ENCODE data around the gene CHPT1. TPM values are rescaled to one million over a fixed set of nuclear protein-coding genes. Genes with fewer than 3 reads are reported as not detected.

The CHPT1 gene
- polyA plus RNA-seq, 2 donors: 19.1 to 21.9 TPM

DNA sequence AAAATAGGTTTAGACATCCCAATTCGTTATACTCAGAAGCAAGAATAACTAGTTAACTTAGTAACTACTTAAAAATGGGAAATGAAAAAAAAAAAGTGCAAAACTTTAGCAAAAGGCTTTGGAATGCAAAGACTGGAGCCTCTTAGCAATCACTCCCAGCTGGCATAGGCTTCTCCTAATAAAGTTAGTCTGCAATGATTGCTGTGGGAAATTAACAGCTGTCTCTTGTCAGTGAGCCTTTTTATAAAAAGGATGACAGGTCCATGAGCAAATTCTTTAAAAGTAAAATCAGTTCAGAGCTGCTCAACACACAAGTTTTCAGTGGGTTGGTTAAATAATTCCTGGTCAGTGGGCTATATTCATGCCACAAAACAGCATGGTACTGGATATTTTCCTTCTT, 49.2 kb downstream of the CHPT1 start:
- H3K4me1 ChIP-seq (ENCODE audit: control insufficient read depth in 2 of 2, insufficient read depth in 2 of 2, low read length in 1 of 2): no peaks in the 10 kb centered on the region
- H3K9me3 ChIP-seq (ENCODE audit: control insufficient read depth in 2 of 2, insufficient read depth in 1 of 2, low read depth in 1 of 2, low read length in 1 of 2): no peaks in the 10 kb centered on the region
- peaks cover 14 to 16% of the 10 kb centered on the region in 2 donors for H3K36me3 ChIP-seq (ENCODE audit: control insufficient read depth in 2 of 2, insufficient read depth in 2 of 2, low read length in 1 of 2)
- H3K4me3 ChIP-seq (ENCODE audit: low read depth in 1 of 2, low read length in 2 of 2): no peak overlapping the region
- no peaks in the 10 kb centered on the region for H3K27me3 ChIP-seq (ENCODE audit: control insufficient read depth in 1 of 2, insufficient read depth in 2 of 2, low read length in 2 of 2)
- 74 to 88% methylated on average over 1 of the region's 1 CpG for WGBS, 2 donors
- H3K27ac ChIP-seq (ENCODE audit: low read depth in 2 of 2, low read length in 1 of 2): no peak overlapping the region

DNA sequence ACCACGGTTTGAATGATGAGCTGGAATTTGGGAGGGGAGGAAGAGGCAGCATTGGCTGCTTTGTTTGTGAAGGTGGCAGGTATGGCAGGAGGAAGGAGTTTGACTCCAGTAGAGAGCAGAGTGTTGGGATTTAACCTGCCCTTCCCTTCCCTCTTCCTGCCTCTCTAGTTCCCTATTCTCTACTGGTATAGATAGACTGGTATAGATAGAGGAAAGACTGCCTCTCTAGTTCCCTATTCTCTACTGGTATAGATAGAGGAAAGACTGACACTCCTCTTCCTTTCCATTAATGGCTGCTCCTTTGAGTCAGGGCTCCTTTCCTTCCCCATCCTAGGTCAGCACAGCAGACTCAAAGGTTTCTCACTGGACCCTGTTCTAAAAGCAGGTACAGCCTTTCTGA, 50.3 kb downstream of the CHPT1 start:
- Histone ChIP-seq H3K4me3 (ENCODE audit: low read depth in 1 of 2, low read length in 2 of 2) (no peak overlapping the region), H3K4me1 (ENCODE audit: control insufficient read depth in 2 of 2, insufficient read depth in 2 of 2, low read length in 1 of 2) (no peaks in the 10 kb centered on the region), H3K27ac (ENCODE audit: low read depth in 2 of 2, low read length in 1 of 2) (no peak overlapping the region), H3K36me3 (ENCODE audit: control insufficient read depth in 2 of 2, insufficient read depth in 2 of 2, low read length in 1 of 2) (peaks cover 14 to 16% of the 10 kb centered on the region in 2 donors), H3K9me3 (ENCODE audit: control insufficient read depth in 2 of 2, insufficient read depth in 1 of 2, low read depth in 1 of 2, low read length in 1 of 2) (no peaks in the 10 kb centered on the region), H3K27me3 (ENCODE audit: control insufficient read depth in 1 of 2, insufficient read depth in 2 of 2, low read length in 2 of 2) (no peaks in the 10 kb centered on the region)
- WGBS, 2 donors: 64 to 72% methylated on average over 1 of the region's 1 CpG

DNA sequence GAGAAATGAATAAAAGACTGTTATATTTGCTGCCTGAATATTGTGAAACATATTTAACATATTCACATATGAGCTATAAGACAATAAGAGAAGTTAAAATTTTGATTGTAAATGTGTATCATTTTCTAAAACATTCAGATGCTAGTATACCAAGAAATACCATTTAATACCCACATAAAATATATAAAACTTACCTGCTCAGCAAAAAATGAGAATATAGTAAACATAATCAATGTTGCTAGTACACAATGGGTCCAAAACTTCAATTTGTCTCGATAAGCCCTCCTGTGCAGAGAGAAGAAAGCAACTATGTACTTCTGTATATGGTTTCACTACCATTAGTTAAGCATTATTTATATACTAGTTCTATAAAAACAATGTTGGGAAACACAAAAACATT, 51.5 kb downstream of the CHPT1 start:
- Histone ChIP-seq H3K27me3 (ENCODE audit: control insufficient read depth in 1 of 2, insufficient read depth in 2 of 2, low read length in 2 of 2) (no peaks in the 10 kb centered on the region), H3K4me3 (ENCODE audit: low read depth in 1 of 2, low read length in 2 of 2) (no peak overlapping the region), H3K4me1 (ENCODE audit: control insufficient read depth in 2 of 2, insufficient read depth in 2 of 2, low read length in 1 of 2) (no peaks in the 10 kb centered on the region), H3K9me3 (ENCODE audit: control insufficient read depth in 2 of 2, insufficient read depth in 1 of 2, low read depth in 1 of 2, low read length in 1 of 2) (no peaks in the 10 kb centered on the region), H3K36me3 (ENCODE audit: control insufficient read depth in 2 of 2, insufficient read depth in 2 of 2, low read length in 1 of 2) (peaks cover 10 to 14% of the 10 kb centered on the region in 2 donors), H3K27ac (ENCODE audit: low read depth in 2 of 2, low read length in 1 of 2) (no peak overlapping the region)
- WGBS, 2 donors: 94 to 98% methylated on average over 1 of the region's 1 CpG

DNA sequence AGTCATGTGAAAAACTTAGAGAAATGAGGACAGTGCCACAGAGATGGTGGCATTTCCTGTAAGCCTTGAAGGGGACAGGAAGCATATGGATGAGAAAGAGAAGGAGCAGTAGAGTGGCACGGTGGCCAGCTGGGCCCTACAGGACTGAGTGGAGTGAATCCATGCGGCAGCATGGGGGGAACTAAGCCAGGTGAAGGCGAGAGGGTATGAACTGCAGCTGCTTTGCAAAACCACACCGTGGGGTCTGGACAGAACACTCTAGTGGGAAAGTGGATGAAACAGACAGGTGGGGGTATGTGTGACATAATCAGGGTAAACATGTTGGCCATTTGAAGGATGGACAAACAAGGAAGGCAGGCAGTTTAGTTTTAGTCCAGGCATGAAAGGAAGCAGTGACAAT, 52.2 kb downstream of the CHPT1 start:
- Histone ChIP-seq H3K4me1 (ENCODE audit: control insufficient read depth in 2 of 2, insufficient read depth in 2 of 2, low read length in 1 of 2) (no peaks in the 10 kb centered on the region), H3K4me3 (ENCODE audit: low read depth in 1 of 2, low read length in 2 of 2) (no peak overlapping the region), H3K27ac (ENCODE audit: low read depth in 2 of 2, low read length in 1 of 2) (no peak overlapping the region), H3K36me3 (ENCODE audit: control insufficient read depth in 2 of 2, insufficient read depth in 2 of 2, low read length in 1 of 2) (peaks cover 3 to 9% of the 10 kb centered on the region in 2 donors), H3K27me3 (ENCODE audit: control insufficient read depth in 1 of 2, insufficient read depth in 2 of 2, low read length in 2 of 2) (no peaks in the 10 kb centered on the region), H3K9me3 (ENCODE audit: control insufficient read depth in 2 of 2, insufficient read depth in 1 of 2, low read depth in 1 of 2, low read length in 1 of 2) (no peaks in the 10 kb centered on the region)
- WGBS, 2 donors: 82 to 83% methylated on average over 4 of the region's 4 CpGs

DNA sequence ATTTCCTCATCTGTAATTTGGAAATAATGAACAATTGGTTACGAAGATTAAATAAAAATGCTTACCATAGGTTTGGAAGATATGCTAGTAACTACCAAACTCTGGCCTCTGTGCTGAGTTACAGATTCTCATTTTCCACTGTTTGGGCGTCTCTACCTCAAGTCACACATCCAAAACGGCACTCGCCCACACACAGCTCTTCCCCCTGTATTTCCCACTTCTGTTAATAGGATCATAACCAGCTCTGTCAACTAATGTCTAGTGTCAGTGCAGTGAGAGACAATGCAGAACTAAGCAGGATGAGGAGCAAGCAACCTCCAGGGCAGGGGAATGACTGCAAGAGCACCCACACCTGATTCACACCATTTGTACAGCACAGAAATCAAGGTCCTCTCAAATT, 52.7 kb downstream of the CHPT1 start:
- 93% methylated on average over 4 of the region's 4 CpGs for WGBS, 2 donors
- Histone ChIP-seq H3K27ac (ENCODE audit: low read depth in 2 of 2, low read length in 1 of 2) (no peak overlapping the region), H3K4me1 (ENCODE audit: control insufficient read depth in 2 of 2, insufficient read depth in 2 of 2, low read length in 1 of 2) (no peaks in the 10 kb centered on the region), H3K27me3 (ENCODE audit: control insufficient read depth in 1 of 2, insufficient read depth in 2 of 2, low read length in 2 of 2) (no peaks in the 10 kb centered on the region), H3K36me3 (ENCODE audit: control insufficient read depth in 2 of 2, insufficient read depth in 2 of 2, low read length in 1 of 2) (peaks cover 0 to 9% of the 10 kb centered on the region in 2 donors), H3K4me3 (ENCODE audit: low read depth in 1 of 2, low read length in 2 of 2) (no peak overlapping the region), H3K9me3 (ENCODE audit: control insufficient read depth in 2 of 2, insufficient read depth in 1 of 2, low read depth in 1 of 2, low read length in 1 of 2) (no peaks in the 10 kb centered on the region)

DNA sequence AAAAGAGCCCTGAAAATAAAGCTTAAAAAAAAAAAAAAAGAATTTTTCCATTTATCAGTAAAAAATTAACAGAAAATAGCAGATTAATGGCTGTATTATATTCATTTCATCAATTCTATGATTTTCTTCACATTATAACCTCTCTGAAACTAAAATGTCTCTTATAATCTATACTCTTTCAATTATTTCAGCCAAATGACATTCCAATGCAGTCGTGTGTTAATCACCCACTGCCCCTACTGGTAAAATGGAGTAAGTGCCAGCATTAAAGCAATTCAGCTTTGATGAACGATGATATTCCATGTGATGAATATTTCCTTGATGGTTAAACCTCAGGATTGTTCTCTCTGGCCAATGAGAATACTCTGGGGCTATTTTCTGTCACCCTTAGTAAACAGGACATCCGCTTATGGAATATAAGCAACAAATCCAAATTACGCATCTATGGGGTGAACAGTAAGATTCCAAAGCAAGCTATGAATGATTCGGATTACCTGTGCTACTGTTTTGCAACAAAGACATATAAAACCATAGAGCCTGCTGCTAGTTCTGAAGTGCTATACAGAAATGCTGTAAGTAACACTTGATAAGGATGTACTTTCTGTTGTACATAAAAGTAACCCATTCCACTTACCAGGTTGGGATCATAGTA, 62.1 kb downstream of the CHPT1 start:
- WGBS, 2 donors: 57 to 63% methylated on average over 5 of the region's 5 CpGs
- peaks cover 0 to 5% of the 10 kb centered on the region in 2 donors for H3K4me1 ChIP-seq (ENCODE audit: control insufficient read depth in 2 of 2, insufficient read depth in 2 of 2, low read length in 1 of 2)
- H3K27ac ChIP-seq (ENCODE audit: low read depth in 2 of 2, low read length in 1 of 2): no peak overlapping the region
- peaks cover 0 to 2% of the 10 kb centered on the region in 2 donors for H3K36me3 ChIP-seq (ENCODE audit: control insufficient read depth in 2 of 2, insufficient read depth in 2 of 2, low read length in 1 of 2)
- H3K9me3 ChIP-seq (ENCODE audit: control insufficient read depth in 2 of 2, insufficient read depth in 1 of 2, low read depth in 1 of 2, low read length in 1 of 2): no peaks in the 10 kb centered on the region
- H3K27me3 ChIP-seq (ENCODE audit: control insufficient read depth in 1 of 2, insufficient read depth in 2 of 2, low read length in 2 of 2): no peaks in the 10 kb centered on the region
- no peak overlapping the region for H3K4me3 ChIP-seq (ENCODE audit: low read depth in 1 of 2, low read length in 2 of 2)

DNA sequence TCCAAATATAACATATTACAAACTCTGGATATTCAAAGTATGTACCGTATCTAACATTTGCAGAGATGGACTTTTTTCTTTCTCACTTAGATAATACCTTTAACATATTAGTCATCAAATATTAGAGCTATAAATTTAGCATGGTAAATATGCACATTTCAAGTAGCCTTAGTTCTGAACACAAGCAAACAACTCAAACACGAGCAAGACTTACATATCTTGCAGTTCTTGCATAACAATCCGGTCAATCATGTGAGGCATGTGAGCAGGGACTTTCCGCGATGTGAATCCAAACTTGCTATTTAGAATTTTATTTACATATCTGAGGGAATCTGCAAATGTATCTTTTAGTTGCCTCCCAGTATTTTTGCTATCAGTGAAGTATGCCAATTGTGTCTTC, 63.9 kb downstream of the CHPT1 start:
- 56 to 60% methylated on average over 5 of the region's 5 CpGs for WGBS, 2 donors
- peaks cover 0 to 7% of the 10 kb centered on the region in 2 donors for H3K4me1 ChIP-seq (ENCODE audit: control insufficient read depth in 2 of 2, insufficient read depth in 2 of 2, low read length in 1 of 2)
- no peaks in the 10 kb centered on the region for H3K9me3 ChIP-seq (ENCODE audit: control insufficient read depth in 2 of 2, insufficient read depth in 1 of 2, low read depth in 1 of 2, low read length in 1 of 2)
- no peak overlapping the region for H3K4me3 ChIP-seq (ENCODE audit: low read depth in 1 of 2, low read length in 2 of 2)
- H3K27me3 ChIP-seq (ENCODE audit: control insufficient read depth in 1 of 2, insufficient read depth in 2 of 2, low read length in 2 of 2): no peaks in the 10 kb centered on the region
- H3K36me3 ChIP-seq (ENCODE audit: control insufficient read depth in 2 of 2, insufficient read depth in 2 of 2, low read length in 1 of 2): peaks cover 0 to 2% of the 10 kb centered on the region in 2 donors
- no peak overlapping the region for H3K27ac ChIP-seq (ENCODE audit: low read depth in 2 of 2, low read length in 1 of 2)

DNA sequence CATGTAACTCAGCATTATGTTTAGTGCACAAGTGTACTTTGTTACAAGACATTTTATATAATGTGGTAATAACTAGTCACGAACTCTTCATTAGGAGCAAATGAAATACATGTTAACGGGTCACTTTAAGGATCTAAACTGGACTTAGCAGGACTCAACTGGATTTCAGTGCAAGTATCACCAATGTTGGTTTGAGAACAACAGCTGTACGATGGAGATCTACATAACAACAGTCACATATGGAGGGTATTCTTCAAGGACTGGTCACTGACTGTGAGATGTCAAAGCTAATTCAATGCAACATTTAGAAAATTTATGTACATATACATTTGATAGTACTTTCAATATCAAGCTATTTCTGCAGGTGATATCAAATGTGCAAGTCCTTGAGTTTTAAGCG, 64.3 kb downstream of the CHPT1 start:
- H3K9me3 ChIP-seq (ENCODE audit: control insufficient read depth in 2 of 2, insufficient read depth in 1 of 2, low read depth in 1 of 2, low read length in 1 of 2): no peaks in the 10 kb centered on the region
- H3K36me3 ChIP-seq (ENCODE audit: control insufficient read depth in 2 of 2, insufficient read depth in 2 of 2, low read length in 1 of 2): peaks cover 0 to 2% of the 10 kb centered on the region in 2 donors
- H3K27ac ChIP-seq (ENCODE audit: low read depth in 2 of 2, low read length in 1 of 2): no peak overlapping the region
- H3K4me1 ChIP-seq (ENCODE audit: control insufficient read depth in 2 of 2, insufficient read depth in 2 of 2, low read length in 1 of 2): peaks cover 0 to 7% of the 10 kb centered on the region in 2 donors
- H3K4me3 ChIP-seq (ENCODE audit: low read depth in 1 of 2, low read length in 2 of 2): no peak overlapping the region
- no peaks in the 10 kb centered on the region for H3K27me3 ChIP-seq (ENCODE audit: control insufficient read depth in 1 of 2, insufficient read depth in 2 of 2, low read length in 2 of 2)
- 92 to 94% methylated on average over 4 of the region's 4 CpGs for WGBS, 2 donors

DNA sequence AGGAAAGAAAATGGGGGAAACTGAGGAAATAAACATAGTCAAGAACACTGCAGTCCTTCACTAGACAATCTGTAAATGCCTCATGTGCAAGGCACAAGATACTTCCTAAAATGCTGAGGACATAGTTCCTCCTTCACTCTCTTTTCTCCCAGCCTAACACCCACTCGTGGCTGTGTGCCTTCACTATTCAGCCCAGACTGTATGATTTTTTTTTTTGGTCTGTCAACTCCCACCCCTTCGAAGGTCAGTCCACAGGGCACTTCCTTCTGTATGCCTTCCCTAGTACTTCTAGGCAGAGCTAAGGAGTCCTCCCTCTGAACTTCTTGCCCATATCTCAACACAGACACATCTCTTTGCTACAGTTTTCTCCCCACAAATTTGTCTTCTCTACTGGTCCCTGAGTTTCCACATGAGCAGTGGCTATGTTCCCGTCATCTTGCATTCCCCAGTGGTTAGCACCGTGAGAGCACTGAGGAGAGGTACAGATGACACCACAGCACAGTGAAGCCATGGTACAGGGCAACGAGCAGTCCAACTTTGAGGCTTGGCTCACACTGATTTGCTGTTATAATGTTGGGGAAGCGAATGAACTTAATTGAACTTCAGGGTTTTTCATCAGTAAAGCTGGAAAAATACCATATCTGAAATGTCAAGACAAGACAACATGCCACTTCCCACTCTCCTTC, 65.9 kb downstream of the CHPT1 start:
- Histone ChIP-seq H3K9me3 (ENCODE audit: control insufficient read depth in 2 of 2, insufficient read depth in 1 of 2, low read depth in 1 of 2, low read length in 1 of 2) (no peaks in the 10 kb centered on the region), H3K4me3 (ENCODE audit: low read depth in 1 of 2, low read length in 2 of 2) (no peak overlapping the region), H3K27me3 (ENCODE audit: control insufficient read depth in 1 of 2, insufficient read depth in 2 of 2, low read length in 2 of 2) (no peaks in the 10 kb centered on the region), H3K36me3 (ENCODE audit: control insufficient read depth in 2 of 2, insufficient read depth in 2 of 2, low read length in 1 of 2) (peaks cover 2% of the 10 kb centered on the region in 2 donors), H3K27ac (ENCODE audit: low read depth in 2 of 2, low read length in 1 of 2) (peak overlapping the region; percentile 60 to 78), H3K4me1 (ENCODE audit: control insufficient read depth in 2 of 2, insufficient read depth in 2 of 2, low read length in 1 of 2) (peaks cover 0 to 7% of the 10 kb centered on the region in 2 donors)
- WGBS, 2 donors: 72 to 77% methylated on average over 6 of the region's 6 CpGs
